AG10803 (cell line): ENCODE data around the gene ZCCHC2.

Experiments
- DNase-seq: peaks from one replicate; pipeline ENCODE4 v3.0.0; 2010; ENCODE audit warnings: low read depth
- H3K4me3 ChIP-seq: 2 replicates; pipeline ENCODE4 v1.5.1; 2011; ENCODE audit warnings: mild to moderate bottlenecking, low read length, control low read depth
- CTCF ChIP-seq: conservative IDR thresholded peaks from 2 replicates; pipeline ENCODE4 v1.5.1; 2011; ENCODE audit warnings: mild to moderate bottlenecking, low read length, control low read depth, inconsistent platforms

ZCCHC2 gene

DNA sequence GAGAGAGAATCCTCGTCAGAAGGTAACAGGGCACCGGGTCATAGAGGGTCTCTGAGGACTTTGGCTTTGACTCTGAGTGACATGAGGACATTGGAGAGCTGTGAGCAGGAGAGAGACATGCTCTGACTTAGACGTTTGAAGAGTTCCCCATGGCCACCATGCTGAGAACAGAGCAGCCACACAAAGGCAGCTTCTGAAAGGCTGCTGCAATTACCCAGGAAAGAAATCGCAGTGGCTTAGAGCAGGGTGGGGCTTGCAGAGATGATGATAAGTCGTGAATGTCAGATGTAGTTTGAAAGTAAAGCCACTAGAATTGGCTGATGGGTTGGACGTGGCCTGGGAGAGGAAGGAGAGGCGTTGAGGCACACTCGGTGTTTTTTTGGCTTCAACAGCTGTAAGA is 79.0 kb downstream of the ZCCHC2 start:
- DNase-seq: no peak
- no peak for TF ChIP-seq CTCF
- H3K4me3 ChIP-seq: no peak overlapping the region

- no peak for TF ChIP-seq CTCF
- no peak for DNase-seq
- no peak overlapping the region for H3K4me3 ChIP-seq
Observed at GRCh38 chr18:62602706-62603105, 79.9 kb downstream of the ZCCHC2 start.

GRCh38 chr18:62603211-62603610 is 80.4 kb downstream of the ZCCHC2 start:
- no peak overlapping the region for H3K4me3 ChIP-seq
- no peak for DNase-seq
- no peak for TF ChIP-seq CTCF

DNA sequence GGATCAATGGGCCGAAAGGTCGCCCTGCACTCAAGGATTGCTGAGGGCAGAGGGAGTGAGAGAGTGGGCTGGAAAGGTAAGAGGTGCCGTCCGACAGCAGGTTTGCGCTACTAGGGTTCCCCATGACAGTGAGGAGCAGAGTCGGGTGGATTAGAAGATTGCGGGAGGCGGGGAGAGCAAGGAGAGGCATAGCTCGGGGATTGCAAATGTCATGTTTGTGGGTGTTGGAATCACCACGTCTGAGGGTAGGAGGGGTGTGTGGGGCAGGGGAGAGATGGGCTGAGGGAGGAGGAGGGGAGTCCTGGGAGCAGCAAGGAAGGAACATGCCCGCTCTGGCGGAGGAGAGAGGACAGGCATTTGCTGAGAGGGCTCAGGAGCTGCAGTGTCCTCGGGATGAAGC is 81.2 kb downstream of the ZCCHC2 start:
- TF ChIP-seq CTCF: no peak
- DNase-seq: no peak
- no peak overlapping the region for H3K4me3 ChIP-seq

DNA sequence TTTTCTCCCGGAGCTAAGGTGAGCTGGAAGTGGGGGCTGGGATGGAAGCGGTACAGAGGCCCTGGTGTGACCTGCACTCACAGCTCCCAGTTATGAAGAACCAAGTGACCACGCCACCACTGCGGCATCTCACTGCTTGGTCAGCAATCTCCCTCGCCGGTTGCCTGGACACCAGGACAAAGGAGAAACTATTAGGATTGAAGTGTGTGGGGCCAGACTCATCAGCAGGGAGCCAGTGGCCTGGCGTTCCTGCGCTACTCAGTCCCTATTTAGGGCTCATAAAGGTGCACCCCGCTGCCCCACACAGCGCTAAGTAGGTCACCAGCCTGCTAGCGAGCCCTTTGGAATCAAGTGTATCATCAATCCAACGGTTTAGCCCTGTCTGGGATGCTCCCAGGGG is 82.9 kb downstream of the ZCCHC2 start:
- no peak for TF ChIP-seq CTCF
- no peak overlapping the region for H3K4me3 ChIP-seq
- DNase-seq: no peak

- DNase-seq: no peak
- TF ChIP-seq CTCF: no peak
- no peak overlapping the region for H3K4me3 ChIP-seq
Observed at GRCh38 chr18:62606106-62606505, 83.3 kb downstream of the ZCCHC2 start.

DNA sequence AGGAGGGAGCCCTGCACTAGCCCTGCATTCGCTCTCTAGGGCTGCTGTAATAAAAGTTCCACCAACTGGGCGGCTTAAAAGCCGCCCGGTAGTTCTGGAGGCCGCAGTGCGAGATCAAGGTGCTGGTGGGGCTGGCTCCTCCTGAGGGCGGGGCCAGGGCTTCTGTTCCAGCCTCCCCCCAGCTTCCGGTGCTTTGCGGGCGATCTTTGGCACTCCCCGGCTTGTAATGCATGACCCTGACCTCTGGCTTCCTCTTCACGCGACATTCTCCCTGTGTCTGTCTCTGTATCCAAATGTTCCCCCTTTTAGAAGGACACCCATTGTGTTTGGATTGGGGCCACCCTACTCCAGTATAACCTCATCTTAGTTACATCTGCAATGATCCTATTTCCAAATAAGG is 84.5 kb downstream of the ZCCHC2 start:
- no peak overlapping the region for H3K4me3 ChIP-seq
- no peak for DNase-seq
- TF ChIP-seq CTCF: no peak
